Activated T-helper 17 cell treated with anti-CD3 and anti-CD28 coated beads, Interleukin-2, amount 50 U/mL, for 72 hours (primary cell): Measurements from ENCODE around the gene IL36A. TPM values are rescaled to one million over a fixed set of nuclear protein-coding genes. Genes with fewer than 3 reads are reported as not detected.

Source experiments
- ATAC-seq: fragments of 150-1000 bp; cut with Tn5 transposase; replicated peaks from 2 replicates; pipeline ENCODE4 v1.10.0; 2021; ENCODE audit warnings: mild to moderate bottlenecking, moderate library complexity
- H3K27ac Mint-ChIP-seq: one replicate; pipeline ENCODE4 v1.8.0; 2022; ENCODE audit warnings: mixed read lengths
- H3K27me3 Mint-ChIP-seq: one replicate; pipeline ENCODE4 v1.8.0; 2022; ENCODE audit warnings: mixed read lengths
- H3K36me3 Mint-ChIP-seq: one replicate; pipeline ENCODE4 v1.8.0; 2022; ENCODE audit warnings: low read depth, mild to moderate bottlenecking, mixed read lengths
- H3K4me1 Mint-ChIP-seq: one replicate; pipeline ENCODE4 v1.8.0; 2022; ENCODE audit warnings: mixed read lengths
- H3K4me3 Mint-ChIP-seq: one replicate; pipeline ENCODE4 v1.8.0; 2022; ENCODE audit warnings: mild to moderate bottlenecking, mixed read lengths
- H3K9me3 Mint-ChIP-seq: one replicate; pipeline ENCODE4 v1.8.0; 2022; ENCODE audit warnings: mixed read lengths
- total RNA-seq, 2 donors: library from RNA; stranded (reverse); gene quantifications; one replicate each; pipeline ENCODE4 v1.2.3, GENCODE V29; 2022

Gene IL36A
- total RNA-seq, 2 donors from 2014 or later = not detected

GRCh38 chr2:113015042-113015441 lies 9.8 kb downstream of the IL36A start:
- Mint-ChIP-seq H3K27ac (no peak overlapping the region), H3K4me3 (no peak overlapping the region), H3K9me3 (peaks cover 11% of the 10 kb centered on the region), H3K27me3 (peaks cover 31% of the 10 kb centered on the region), H3K4me1 (no peaks in the 10 kb centered on the region), H3K36me3 (no peaks in the 10 kb centered on the region)
- no peak for ATAC-seq

- Mint-ChIP-seq H3K9me3 (peaks cover 11% of the 10 kb centered on the region), H3K27ac (no peak overlapping the region), H3K4me3 (no peak overlapping the region), H3K27me3 (peaks cover 31% of the 10 kb centered on the region), H3K36me3 (no peaks in the 10 kb centered on the region), H3K4me1 (no peaks in the 10 kb centered on the region)
- peak; percentile 32 for ATAC-seq
Measured at GRCh38 chr2:113015655-113016054, 10.4 kb downstream of the IL36A start.

- peaks cover 26% of the 10 kb centered on the region for H3K27me3 Mint-ChIP-seq
- H3K36me3 Mint-ChIP-seq = no peaks in the 10 kb centered on the region
- no peaks in the 10 kb centered on the region for H3K4me1 Mint-ChIP-seq
- H3K4me3 Mint-ChIP-seq = no peak overlapping the region
- no peak for ATAC-seq
- no peak overlapping the region for H3K27ac Mint-ChIP-seq
- peaks cover 11% of the 10 kb centered on the region for H3K9me3 Mint-ChIP-seq
Measured at GRCh38 chr2:113018509-113018908, 13.2 kb downstream of the IL36A start.

- H3K27ac Mint-ChIP-seq = no peak overlapping the region
- no peak overlapping the region for H3K4me3 Mint-ChIP-seq
- ATAC-seq = no peak
- H3K27me3 Mint-ChIP-seq = peaks cover 32% of the 10 kb centered on the region
- no peaks in the 10 kb centered on the region for H3K36me3 Mint-ChIP-seq
- H3K9me3 Mint-ChIP-seq = peaks cover 11% of the 10 kb centered on the region
- H3K4me1 Mint-ChIP-seq = no peaks in the 10 kb centered on the region
Measured at GRCh38 chr2:113021312-113021711, 16.1 kb downstream of the IL36A start.

- H3K36me3 Mint-ChIP-seq = no peaks in the 10 kb centered on the region
- H3K27ac Mint-ChIP-seq = no peak overlapping the region
- H3K4me3 Mint-ChIP-seq = no peak overlapping the region
- ATAC-seq = no peak
- peaks cover 28% of the 10 kb centered on the region for H3K27me3 Mint-ChIP-seq
- no peaks in the 10 kb centered on the region for H3K4me1 Mint-ChIP-seq
- H3K9me3 Mint-ChIP-seq = no peaks in the 10 kb centered on the region
Measured at GRCh38 chr2:113024764-113025163, 19.5 kb downstream of the IL36A start.

- H3K4me1 Mint-ChIP-seq = no peaks in the 10 kb centered on the region
- no peak overlapping the region for H3K4me3 Mint-ChIP-seq
- no peaks in the 10 kb centered on the region for H3K36me3 Mint-ChIP-seq
- H3K9me3 Mint-ChIP-seq = no peaks in the 10 kb centered on the region
- peaks cover 31% of the 10 kb centered on the region for H3K27me3 Mint-ChIP-seq
- no peak for ATAC-seq
- no peak overlapping the region for H3K27ac Mint-ChIP-seq
Measured at GRCh38 chr2:113025737-113026136, 20.5 kb downstream of the IL36A start.

- H3K27ac Mint-ChIP-seq = no peak overlapping the region
- ATAC-seq = no peak
- peaks cover 31% of the 10 kb centered on the region for H3K27me3 Mint-ChIP-seq
- H3K9me3 Mint-ChIP-seq = no peaks in the 10 kb centered on the region
- no peaks in the 10 kb centered on the region for H3K4me1 Mint-ChIP-seq
- no peaks in the 10 kb centered on the region for H3K36me3 Mint-ChIP-seq
- H3K4me3 Mint-ChIP-seq = no peak overlapping the region
Measured at GRCh38 chr2:113027691-113028090, 22.4 kb downstream of the IL36A start.

GRCh38 chr2:113028112-113028511 lies 22.9 kb downstream of the IL36A start:
- no peaks in the 10 kb centered on the region for H3K4me1 Mint-ChIP-seq
- no peak overlapping the region for H3K27ac Mint-ChIP-seq

GRCh38 chr2:113032737-113033136 lies 27.5 kb downstream of the IL36A start:
- no peak for ATAC-seq
- no peaks in the 10 kb centered on the region for H3K9me3 Mint-ChIP-seq
- no peak overlapping the region for H3K27ac Mint-ChIP-seq
- H3K4me1 Mint-ChIP-seq = no peaks in the 10 kb centered on the region
- no peak overlapping the region for H3K4me3 Mint-ChIP-seq
- no peaks in the 10 kb centered on the region for H3K36me3 Mint-ChIP-seq
- peaks cover 12% of the 10 kb centered on the region for H3K27me3 Mint-ChIP-seq

More at GRCh38 chr2:113028112-113028511, 22.9 kb downstream of the IL36A start:
- ATAC-seq = no peak
- Mint-ChIP-seq H3K27me3 (peaks cover 31% of the 10 kb centered on the region), H3K9me3 (no peaks in the 10 kb centered on the region), H3K4me3 (no peak overlapping the region), H3K36me3 (no peaks in the 10 kb centered on the region)

- H3K4me1 Mint-ChIP-seq = no peaks in the 10 kb centered on the region
- no peak for ATAC-seq
Measured at GRCh38 chr2:113034016-113034415, 28.8 kb downstream of the IL36A start.

GRCh38 chr2:113036763-113037162 lies 31.5 kb downstream of the IL36A start:
- no peak overlapping the region for H3K4me3 Mint-ChIP-seq
- no peaks in the 10 kb centered on the region for H3K36me3 Mint-ChIP-seq
- no peaks in the 10 kb centered on the region for H3K27me3 Mint-ChIP-seq
- ATAC-seq = no peak
- H3K4me1 Mint-ChIP-seq = no peaks in the 10 kb centered on the region
- H3K9me3 Mint-ChIP-seq = no peaks in the 10 kb centered on the region
- no peak overlapping the region for H3K27ac Mint-ChIP-seq

More at GRCh38 chr2:113034016-113034415, 28.8 kb downstream of the IL36A start:
- H3K27me3 Mint-ChIP-seq = peaks cover 10% of the 10 kb centered on the region
- H3K9me3 Mint-ChIP-seq = no peaks in the 10 kb centered on the region
- no peak overlapping the region for H3K4me3 Mint-ChIP-seq
- H3K36me3 Mint-ChIP-seq = no peaks in the 10 kb centered on the region
- no peak overlapping the region for H3K27ac Mint-ChIP-seq

GRCh38 chr2:113038291-113038690 lies 33.0 kb downstream of the IL36A start:
- Mint-ChIP-seq H3K27me3 (no peaks in the 10 kb centered on the region), H3K9me3 (no peaks in the 10 kb centered on the region), H3K36me3 (no peaks in the 10 kb centered on the region), H3K4me3 (no peak overlapping the region), H3K4me1 (no peaks in the 10 kb centered on the region), H3K27ac (no peak overlapping the region)
- ATAC-seq = no peak

GRCh38 chr2:113039158-113039557 lies 33.9 kb downstream of the IL36A start:
- Mint-ChIP-seq H3K4me3 (no peak overlapping the region), H3K9me3 (no peaks in the 10 kb centered on the region), H3K4me1 (no peaks in the 10 kb centered on the region), H3K27ac (no peak overlapping the region), H3K27me3 (no peaks in the 10 kb centered on the region), H3K36me3 (no peaks in the 10 kb centered on the region)
- no peak for ATAC-seq

GRCh38 chr2:113039719-113040118 lies 34.5 kb downstream of the IL36A start:
- Mint-ChIP-seq H3K4me3 (no peak overlapping the region), H3K36me3 (no peaks in the 10 kb centered on the region), H3K27ac (no peak overlapping the region), H3K27me3 (no peaks in the 10 kb centered on the region), H3K9me3 (no peaks in the 10 kb centered on the region), H3K4me1 (no peaks in the 10 kb centered on the region)
- no peak for ATAC-seq

- Mint-ChIP-seq H3K27me3 (no peaks in the 10 kb centered on the region), H3K4me3 (no peak overlapping the region), H3K9me3 (no peaks in the 10 kb centered on the region), H3K4me1 (no peaks in the 10 kb centered on the region), H3K36me3 (no peaks in the 10 kb centered on the region), H3K27ac (no peak overlapping the region)
- no peak for ATAC-seq
Measured at GRCh38 chr2:113041871-113042270, 36.6 kb downstream of the IL36A start.

- Mint-ChIP-seq H3K27me3 (peaks cover 4% of the 10 kb centered on the region), H3K9me3 (no peaks in the 10 kb centered on the region), H3K4me3 (no peak overlapping the region), H3K4me1 (no peaks in the 10 kb centered on the region), H3K27ac (no peak overlapping the region), H3K36me3 (no peaks in the 10 kb centered on the region)
- ATAC-seq = no peak
Measured at GRCh38 chr2:113046465-113046864, 41.2 kb downstream of the IL36A start.
